Neuronal stem cell (in vitro differentiated cells): ENCODE results near the gene GNL3.
A peak's percentile ranks its signal among the peaks of the same experiment; 100 is the strongest.

ENCODE experiments used
- DNase-seq: peaks from one replicate; pipeline ENCODE4 v3.0.0-alpha.2; 2013; ENCODE audit warnings: low spot score
- H2AFZ ChIP-seq: one replicate; pipeline ENCODE4 v1.6.1; 2013; ENCODE audit warnings: mild to moderate bottlenecking, low read length, inconsistent platforms
- H2AK5ac ChIP-seq: 2 replicates; pipeline ENCODE4 v1.6.1; 2013; ENCODE audit warnings: low read depth, mild to moderate bottlenecking, inconsistent platforms, low read length, moderate library complexity, mixed read lengths
- H2BK120ac ChIP-seq: 2 replicates; pipeline ENCODE4 v1.6.1; 2013; ENCODE audit warnings: low read depth, mild to moderate bottlenecking, inconsistent platforms, low read length, moderate library complexity, mixed read lengths
- H2BK12ac ChIP-seq: one replicate; pipeline ENCODE4 v1.6.1; 2013; ENCODE audit warnings: low read length, inconsistent platforms
- H2BK15ac ChIP-seq: 2 replicates; pipeline ENCODE4 v1.6.1; 2013; ENCODE audit warnings: mild to moderate bottlenecking, low read length, inconsistent platforms, mixed read lengths
- H2BK5ac ChIP-seq: one replicate; pipeline ENCODE4 v1.6.1; 2013; ENCODE audit warnings: inconsistent platforms, mild to moderate bottlenecking, low read length, moderate library complexity
- H3K14ac ChIP-seq: one replicate; pipeline ENCODE4 v1.6.1; 2013; ENCODE audit warnings: low read length, inconsistent platforms
- H3K18ac ChIP-seq: 2 replicates; pipeline ENCODE4 v1.6.1; 2013; ENCODE audit warnings: low read length, inconsistent platforms
- H3K23ac ChIP-seq: 2 replicates; pipeline ENCODE4 v1.6.1; 2013; ENCODE audit warnings: low read depth, mild to moderate bottlenecking, mixed read lengths, low read length, inconsistent platforms; ENCODE audit not compliant: poor library complexity
- H3K27ac ChIP-seq: replicated peaks from 3 replicates; pipeline ENCODE4 v1.5.1; 2013; ENCODE audit warnings: low read length, inconsistent platforms
- H3K27me3 ChIP-seq, 3 experiments: 2 replicates each; pipeline ENCODE4 v1.6.1; 2013; ENCODE audit warnings: low read length in 3 of 3, mild to moderate bottlenecking in 2 of 3, inconsistent platforms in 1 of 3, low read depth in 1 of 3, mixed read lengths in 1 of 3, moderate library complexity in 1 of 3; ENCODE audit not compliant: control insufficient read depth in 3 of 3, insufficient read depth in 3 of 3
- H3K36me3 ChIP-seq, 2 donors: replicated peaks in 1 of 2; 2 replicates each; pipeline ENCODE4 v1.6.1; 2013; ENCODE audit warnings: low read length in 2 of 2; ENCODE audit not compliant: control insufficient read depth in 2 of 2, insufficient read depth in 2 of 2
- H3K4ac ChIP-seq: 2 replicates; pipeline ENCODE4 v1.6.1; 2013; ENCODE audit warnings: inconsistent platforms, mild to moderate bottlenecking, low read length, moderate library complexity
- H3K4me1 ChIP-seq, 2 donors: 1 replicate in 1 of 2; 2 replicates in 1 of 2; pipeline ENCODE4 v1.6.1; 2013; ENCODE audit warnings: low read length in 2 of 2, low read depth in 1 of 2; ENCODE audit not compliant: control insufficient read depth in 2 of 2, insufficient read depth in 1 of 2
- H3K4me2 ChIP-seq: one replicate; pipeline ENCODE4 v1.6.1; 2013; ENCODE audit warnings: mild to moderate bottlenecking, low read length, inconsistent platforms; ENCODE audit not compliant: insufficient read depth, poor library complexity, severe bottlenecking
- H3K4me3 ChIP-seq, 2 donors: 2 replicates each; pipeline ENCODE4 v1.5.1; 2013; ENCODE audit warnings: low read length in 2 of 2, mild to moderate bottlenecking in 2 of 2, inconsistent platforms in 1 of 2, moderate library complexity in 1 of 2
- H3K79me1 ChIP-seq: one replicate; pipeline ENCODE4 v1.6.1; 2013; ENCODE audit warnings: low read depth, mild to moderate bottlenecking, inconsistent platforms, low read length, moderate library complexity
- H3K9ac ChIP-seq: one replicate; pipeline ENCODE4 v1.6.1; 2013; ENCODE audit warnings: mild to moderate bottlenecking, low read depth, low read length, inconsistent platforms; ENCODE audit not compliant: poor library complexity
- H3K9me3 ChIP-seq, 2 donors: replicated peaks in 1 of 2; 2 replicates each; pipeline versions ENCODE3 to v1.6.1; 2013; ENCODE audit warnings: low read length in 2 of 2, mild to moderate bottlenecking in 2 of 2, inconsistent platforms in 1 of 2, low read depth in 1 of 2, mixed read lengths in 1 of 2, moderate library complexity in 1 of 2; ENCODE audit not compliant: control insufficient read depth in 2 of 2, insufficient read depth in 1 of 2
- H4K8ac ChIP-seq: one replicate; pipeline ENCODE4 v1.6.1; 2013; ENCODE audit warnings: low read depth, mild to moderate bottlenecking, inconsistent platforms, low read length, moderate library complexity
- H4K91ac ChIP-seq: one replicate; pipeline ENCODE4 v1.6.1; 2013; ENCODE audit warnings: low read length, low read depth, mild to moderate bottlenecking, inconsistent platforms; ENCODE audit not compliant: poor library complexity
- WGBS, 2 donors: extraction: QIAGEN DNeasy Blood & Tissue Kit; methylation state at CpG; one replicate each; pipeline ENCODE4 v1.1.7; 2013; ENCODE audit warnings: missing lambda C conversion rate in 2 of 2, mixed read lengths in 1 of 2; ENCODE audit not compliant: insufficient read length in 2 of 2, insufficient replicate concordance in 1 of 2; ENCODE audit errors: extremely low coverage in 2 of 2; 5-methylcytosine and 5-hydroxymethylcytosine counted together

Gene GNL3

GRCh38 chr3:52685285-52685708 is 535 bp upstream of the GNL3 start:
- peaks cover 23 to 66% of the 10 kb centered on the region in 2 donors for H3K36me3 ChIP-seq
- no peak overlapping the region for H2BK15ac ChIP-seq

GRCh38 chr3:52688266-52688665 is 2.4 kb downstream of the GNL3 start:
- Histone ChIP-seq H3K36me3 (peaks cover 32 to 77% of the 10 kb centered on the region in 2 donors), H3K79me1 (no peaks in the 10 kb centered on the region)

More at GRCh38 chr3:52685285-52685708, 535 bp upstream of the GNL3 start:
- H2AK5ac ChIP-seq = no peak overlapping the region
- no CpG with 5 or more reads among the region's 41 CpGs for WGBS, 2 donors
- peak overlapping the region; percentile 79 for H3K9ac ChIP-seq
- H3K27ac ChIP-seq = peak overlapping the region; percentile 95
- H3K79me1 ChIP-seq = peaks cover 2% of the 10 kb centered on the region
- no peaks in the 10 kb centered on the region for H3K27me3 ChIP-seq
- H3K14ac ChIP-seq = peak overlapping the region; percentile 97
- H3K4me2 ChIP-seq = peak overlapping the region; percentile 41
- H2BK120ac ChIP-seq = no peak overlapping the region
- H3K4me1 ChIP-seq = peaks cover 2 to 22% of the 10 kb centered on the region in 2 donors
- no peak overlapping the region for H3K4ac ChIP-seq
- H3K9me3 ChIP-seq = no peaks in the 10 kb centered on the region
- H3K23ac ChIP-seq = peak overlapping the region; percentile 96
- no peak overlapping the region for H4K91ac ChIP-seq
- no peak overlapping the region for H4K8ac ChIP-seq
- no peak for DNase-seq
- H3K18ac ChIP-seq = peak overlapping the region; percentile 99
- peak overlapping the region; percentile 89 for H2AFZ ChIP-seq
- H2BK5ac ChIP-seq = no peak overlapping the region
- H2BK12ac ChIP-seq = no peak overlapping the region
- H3K4me3 ChIP-seq = peak overlapping the region; percentile 81 to 95

GRCh38 chr3:52689151-52689550 is 3.3 kb downstream of the GNL3 start:
- Histone ChIP-seq H2AFZ (no peak overlapping the region), H3K27ac (no peak overlapping the region), H3K9me3 (no peaks in the 10 kb centered on the region), H2BK15ac (no peak overlapping the region), H4K91ac (no peak overlapping the region), H3K36me3 (peaks cover 38 to 78% of the 10 kb centered on the region in 2 donors), H3K27me3 (no peaks in the 10 kb centered on the region), H4K8ac (no peak overlapping the region), H3K4me3 (no peak overlapping the region), H2BK5ac (no peak overlapping the region), H2BK120ac (no peak overlapping the region), H2BK12ac (no peak overlapping the region), H3K14ac (no peak overlapping the region), H3K18ac (no peak overlapping the region), H3K79me1 (no peaks in the 10 kb centered on the region), H3K23ac (no peak overlapping the region), H3K4me1 (peaks cover 2 to 8% of the 10 kb centered on the region in 2 donors), H2AK5ac (no peak overlapping the region), H3K4ac (no peak overlapping the region), H3K9ac (no peak overlapping the region), H3K4me2 (no peak overlapping the region)
- WGBS, 2 donors = no CpG with 5 or more reads among the region's 3 CpGs
- no peak for DNase-seq

More at GRCh38 chr3:52688266-52688665, 2.4 kb downstream of the GNL3 start:
- Histone ChIP-seq H3K27me3 (no peaks in the 10 kb centered on the region), H2BK15ac (no peak overlapping the region), H2BK12ac (no peak overlapping the region), H3K9me3 (no peaks in the 10 kb centered on the region), H3K23ac (no peak overlapping the region), H3K4me2 (no peak overlapping the region), H4K8ac (no peak overlapping the region), H2AFZ (no peak overlapping the region), H2AK5ac (no peak overlapping the region), H3K4me1 (peaks cover 2 to 10% of the 10 kb centered on the region in 2 donors), H3K18ac (no peak overlapping the region), H3K4me3 (no peak overlapping the region), H3K9ac (no peak overlapping the region), H3K14ac (no peak overlapping the region), H3K27ac (no peak overlapping the region), H3K4ac (no peak overlapping the region), H2BK5ac (no peak overlapping the region), H4K91ac (no peak overlapping the region), H2BK120ac (no peak overlapping the region)
- DNase-seq = no peak
- WGBS, 2 donors = no CpG with 5 or more reads among the region's 6 CpGs

- Histone ChIP-seq H3K4me2 (no peak overlapping the region), H4K91ac (no peak overlapping the region), H2BK15ac (no peak overlapping the region), H3K36me3 (peaks cover 47 to 89% of the 10 kb centered on the region in 2 donors), H3K4me3 (no peak overlapping the region), H3K27me3 (no peaks in the 10 kb centered on the region), H3K14ac (no peak overlapping the region), H3K18ac (no peak overlapping the region), H3K27ac (no peak overlapping the region), H3K79me1 (no peaks in the 10 kb centered on the region), H3K23ac (no peak overlapping the region), H2BK5ac (no peak overlapping the region), H2BK12ac (no peak overlapping the region), H3K9ac (no peak overlapping the region), H3K9me3 (no peaks in the 10 kb centered on the region), H3K4ac (no peak overlapping the region), H2AK5ac (no peak overlapping the region), H2AFZ (no peak overlapping the region), H2BK120ac (no peak overlapping the region), H4K8ac (no peak overlapping the region), H3K4me1 (peaks cover 2 to 5% of the 10 kb centered on the region in 2 donors)
- WGBS, 2 donors = no CpG with 5 or more reads among the region's 2 CpGs
- no peak for DNase-seq
Measured at GRCh38 chr3:52690560-52690959, 4.7 kb downstream of the GNL3 start.
